ENCODE measurements around the gene SPEF1. TPM values are rescaled to one million over a fixed set of nuclear protein-coding genes. Genes with fewer than 3 reads are reported as not detected.

The SPEF1 gene
- total and polyA plus RNA-seq, 2 of the 13 experiments (the other 11 are each of a cell fraction or from before 2014, with no cell fraction given) = 0.11 to 0.27 TPM

GRCh38 chr20:3820048-3820900, 39.0 kb upstream of the SPEF1 start, which contains the start of gene AP5S1 (continued):
- TF ChIP-seq ZNF512B (CRISPR knock-in tag; IDR thresholded peaks at IDR 0.05; ENCODE audit: borderline replicate concordance) (peak; percentile 90; the same call in 1 of the 2 replicates), MXD1 (CRISPR knock-in tag; IDR thresholded peaks at IDR 0.05) (peak; percentile 84), ELF4 (CRISPR knock-in tag; IDR thresholded peaks at IDR 0.05; ENCODE audit: borderline replicate concordance) (peak; percentile 16; the same call in 1 of the 2 replicates), RELA (CRISPR knock-in tag; IDR thresholded peaks at IDR 0.05) (peak; percentile 93), TBX3 (IDR thresholded peaks at IDR 0.05; ENCODE audit: borderline replicate concordance) (0 out of 2 replicates have a peak, but pooled peaks have one; percentile 19), RARA (CRISPR knock-in tag; IDR thresholded peaks at IDR 0.05) (peak; percentile 61), SMC3 (IDR thresholded peaks at IDR 0.05; ENCODE audit: low read length) (peak; percentile 51; the same call in 1 of the 2 replicates), GMEB1 (CRISPR knock-in tag; IDR thresholded peaks at IDR 0.05; ENCODE audit: borderline replicate concordance) (peak; percentile 98), ATF6 (CRISPR knock-in tag; conservative IDR thresholded peaks at IDR 0.05) (0 out of 2 replicates have a peak, but pooled peaks have one; percentile 61), ARID5B (CRISPR knock-in tag; IDR thresholded peaks at IDR 0.05) (peak; percentile 50), ZSCAN22 (CRISPR knock-in tag; IDR thresholded peaks at IDR 0.05) (peak; percentile 84; the same call in 1 of the 2 replicates), ZNF883 (CRISPR knock-in tag; IDR thresholded peaks at IDR 0.05; ENCODE audit: not compliant biosample characterization) (peak; percentile 93), SIX4 (CRISPR knock-in tag; IDR thresholded peaks at IDR 0.05) (peak; percentile 62), NCOA2 (CRISPR knock-in tag; IDR thresholded peaks at IDR 0.05) (peak; percentile 55), HDAC2 (CRISPR knock-in tag; IDR thresholded peaks at IDR 0.05) (peak; percentile 81), RFX5 (IDR thresholded peaks at IDR 0.05; ENCODE audit: low read depth, low read length) (peak; percentile 74; the same call in 1 of the 2 replicates)
